ENCODE measurements around the gene USP32.

USP32 gene

DNA sequence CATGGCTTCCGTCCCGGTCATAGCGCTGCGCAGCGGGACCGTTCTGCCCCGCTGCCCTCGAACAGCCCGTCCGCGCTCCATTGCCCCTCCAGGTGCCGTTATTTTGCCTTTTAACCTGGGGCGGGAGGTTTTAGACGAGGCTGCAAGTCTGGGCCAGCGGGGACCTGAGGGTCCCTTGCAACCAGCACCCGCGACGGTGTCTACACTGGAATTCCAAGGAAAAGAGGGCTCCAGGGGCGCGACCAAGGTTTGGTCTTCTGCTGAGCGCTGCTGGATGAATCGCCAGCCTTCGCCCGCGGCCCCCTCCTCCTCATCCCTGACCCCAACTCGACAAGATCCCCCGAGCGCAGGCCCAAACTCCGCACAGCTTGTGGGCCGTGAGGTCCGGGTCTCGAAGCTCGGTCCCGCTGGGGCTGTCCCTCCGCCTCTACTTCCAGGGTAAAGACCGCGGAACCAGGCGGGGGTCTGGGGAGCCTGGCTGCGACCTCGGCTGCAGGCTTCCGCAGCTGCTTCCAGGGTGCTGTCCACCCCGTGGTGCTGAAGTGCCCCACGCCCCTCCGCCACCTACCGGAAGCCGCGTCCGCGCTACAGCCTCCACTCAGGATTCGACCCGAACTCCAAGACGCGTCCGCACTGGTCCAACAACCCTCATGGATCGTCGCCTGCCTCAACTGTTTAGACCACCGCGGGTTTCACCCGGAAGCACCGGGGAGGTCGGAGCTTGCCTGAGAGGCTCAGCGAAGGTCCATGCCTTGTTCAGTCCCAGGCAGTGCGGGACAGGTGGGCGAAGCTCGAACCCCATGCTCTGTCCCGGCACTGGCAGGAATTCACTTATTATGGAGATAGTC lies 252.3 kb downstream of the USP32 start:
- in situ Hi-C loops (cut with MboI; ENCODE audit: low sequenced_read_pairs) = loop anchor here (10.0 to 25.0 kb wide), 2 partner anchors 285 to 498 kb away; partner anchors contain the start of gene CHCT1

DNA sequence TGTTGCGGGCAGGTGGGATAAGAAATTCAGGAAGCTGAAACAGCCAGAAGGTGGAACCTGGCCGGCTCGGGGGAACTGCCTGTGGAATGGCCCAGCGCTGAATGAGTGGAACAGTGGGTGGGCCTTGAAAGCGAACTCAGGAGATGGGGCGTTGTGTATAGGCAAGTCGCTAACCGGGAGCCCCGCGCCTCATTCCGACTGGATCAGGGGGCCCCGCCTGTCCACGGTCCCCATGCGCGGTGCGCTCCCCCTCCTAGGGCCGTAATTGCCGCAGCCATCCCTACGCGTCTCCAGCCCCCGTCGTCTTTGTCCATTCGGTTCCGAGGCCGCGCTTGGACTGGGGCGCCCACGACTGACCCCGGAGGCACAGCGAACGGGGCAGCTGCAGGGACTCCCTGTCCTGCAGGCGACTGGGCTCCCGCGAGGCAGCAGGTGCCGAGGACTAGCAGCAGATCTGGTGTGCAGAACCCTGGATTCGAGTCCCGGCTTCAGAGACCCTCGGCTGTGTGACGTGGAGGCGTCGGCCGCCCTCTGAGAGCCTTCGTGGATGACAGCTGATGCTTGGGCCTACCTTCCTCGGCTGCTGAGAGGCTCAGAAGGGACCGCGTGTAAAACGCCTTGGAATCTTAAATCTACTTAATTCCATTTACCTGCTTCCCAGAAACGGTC lies 253.0 kb downstream of the USP32 start:
- in situ Hi-C loops (cut with MboI; ENCODE audit: low sequenced_read_pairs) = loop anchor here (10.0 to 25.0 kb wide), 2 partner anchors 286 to 498 kb away; partner anchors contain the start of gene CHCT1

DNA sequence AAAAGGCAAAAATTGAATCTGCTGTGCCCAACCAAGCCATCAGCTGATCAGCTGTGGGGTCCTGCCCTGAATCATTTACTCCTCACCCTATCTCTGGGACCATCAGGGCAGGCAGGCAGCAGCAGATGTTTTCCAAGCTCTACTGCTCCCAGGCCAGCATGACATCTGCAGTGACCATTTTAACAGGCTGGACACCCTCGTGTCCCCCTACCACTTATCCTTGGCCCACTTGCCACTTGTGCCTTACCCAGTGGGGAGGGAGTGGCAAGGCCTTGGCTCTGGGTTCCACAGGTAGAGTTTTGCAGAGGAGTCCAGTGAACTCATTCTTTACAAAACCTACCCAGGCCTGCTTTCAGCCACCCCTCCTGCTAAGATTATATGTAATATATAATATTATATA lies 254.2 kb downstream of the USP32 start:
- in situ Hi-C loops (cut with MboI; ENCODE audit: low sequenced_read_pairs) = loop anchor here (10.0 to 25.0 kb wide), 2 partner anchors 287 to 500 kb away; partner anchors contain the start of gene CHCT1

DNA sequence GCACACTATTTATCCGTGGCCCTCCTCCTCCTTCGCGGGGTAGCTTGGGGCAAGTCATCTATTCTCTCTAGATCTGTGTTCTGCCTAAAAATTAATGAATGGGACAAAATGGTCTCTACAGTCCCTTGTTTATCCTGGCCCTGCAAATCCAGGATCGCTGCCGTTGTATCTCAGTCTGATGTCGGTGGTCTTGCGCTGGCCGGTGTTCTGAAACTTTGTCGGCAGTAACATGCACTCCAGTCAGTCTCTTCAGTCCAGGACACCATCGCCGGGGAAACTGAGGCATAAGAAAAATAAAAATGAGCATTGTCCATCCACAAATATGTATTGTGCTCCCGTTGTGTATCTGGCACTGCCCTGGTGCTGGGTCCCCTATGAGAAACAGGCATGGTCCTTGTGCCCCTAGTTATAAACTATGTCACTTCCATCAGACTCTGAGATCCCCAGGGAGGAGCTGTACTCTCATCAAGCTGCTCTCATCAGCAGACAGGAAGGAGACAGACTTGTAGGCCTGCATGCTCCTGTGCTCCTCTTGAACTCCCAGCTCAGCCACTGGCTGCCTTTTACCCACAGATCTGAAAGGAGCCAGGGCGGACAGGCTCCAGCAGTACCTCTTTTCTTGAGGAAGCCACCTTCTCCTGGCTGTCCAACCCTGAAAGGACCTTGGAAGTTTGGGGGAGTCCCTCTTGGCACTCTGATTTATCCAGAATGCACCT lies 255.8 kb downstream of the USP32 start:
- in situ Hi-C loops (cut with MboI; ENCODE audit: low sequenced_read_pairs) = loop anchor here (10.0 to 25.0 kb wide), 2 partner anchors 289 to 501 kb away; partner anchors contain the start of gene CHCT1

DNA sequence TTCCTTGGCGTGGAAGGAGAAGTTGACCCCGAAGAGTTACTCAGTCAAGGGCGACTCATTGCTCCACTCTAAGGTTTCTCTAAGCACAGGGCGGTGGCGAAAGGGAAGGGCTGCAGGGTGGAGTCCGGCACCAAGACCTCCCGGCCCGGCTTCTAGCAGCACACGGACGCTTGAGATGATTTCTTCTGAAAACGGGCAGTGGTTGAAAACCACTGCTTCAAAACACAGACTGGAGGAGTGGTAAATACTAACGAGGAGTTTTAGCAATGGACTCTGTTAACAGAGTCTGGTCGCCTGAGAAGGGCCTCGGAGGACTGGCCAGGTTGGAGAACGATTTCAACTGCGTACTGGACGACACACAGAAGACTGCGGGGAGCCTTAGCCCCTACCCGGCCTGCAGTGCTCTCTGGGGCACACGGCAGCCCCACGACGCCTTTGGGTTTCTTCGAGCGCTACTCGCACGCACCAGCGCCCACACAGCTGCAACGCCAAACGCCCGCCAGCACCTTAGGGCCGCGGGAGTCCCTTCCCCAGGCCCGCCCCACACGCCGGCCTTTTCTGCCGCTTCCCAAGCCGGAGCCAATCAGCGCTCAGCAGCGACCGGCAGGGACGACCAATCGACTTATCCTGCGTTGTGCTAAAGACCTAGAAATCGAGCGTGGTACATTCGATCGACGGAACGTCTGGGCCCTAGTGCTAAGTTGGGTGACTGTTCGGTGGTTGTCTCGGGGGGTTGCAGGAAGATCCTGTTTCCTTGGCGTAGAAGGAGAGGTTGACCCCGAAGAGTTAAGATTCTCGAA lies 256.6 kb downstream of the USP32 start:
- in situ Hi-C loops (cut with MboI; ENCODE audit: low sequenced_read_pairs) = loop anchor here (10.0 to 25.0 kb wide), 2 partner anchors 289 to 502 kb away; partner anchors contain the start of gene CHCT1

DNA sequence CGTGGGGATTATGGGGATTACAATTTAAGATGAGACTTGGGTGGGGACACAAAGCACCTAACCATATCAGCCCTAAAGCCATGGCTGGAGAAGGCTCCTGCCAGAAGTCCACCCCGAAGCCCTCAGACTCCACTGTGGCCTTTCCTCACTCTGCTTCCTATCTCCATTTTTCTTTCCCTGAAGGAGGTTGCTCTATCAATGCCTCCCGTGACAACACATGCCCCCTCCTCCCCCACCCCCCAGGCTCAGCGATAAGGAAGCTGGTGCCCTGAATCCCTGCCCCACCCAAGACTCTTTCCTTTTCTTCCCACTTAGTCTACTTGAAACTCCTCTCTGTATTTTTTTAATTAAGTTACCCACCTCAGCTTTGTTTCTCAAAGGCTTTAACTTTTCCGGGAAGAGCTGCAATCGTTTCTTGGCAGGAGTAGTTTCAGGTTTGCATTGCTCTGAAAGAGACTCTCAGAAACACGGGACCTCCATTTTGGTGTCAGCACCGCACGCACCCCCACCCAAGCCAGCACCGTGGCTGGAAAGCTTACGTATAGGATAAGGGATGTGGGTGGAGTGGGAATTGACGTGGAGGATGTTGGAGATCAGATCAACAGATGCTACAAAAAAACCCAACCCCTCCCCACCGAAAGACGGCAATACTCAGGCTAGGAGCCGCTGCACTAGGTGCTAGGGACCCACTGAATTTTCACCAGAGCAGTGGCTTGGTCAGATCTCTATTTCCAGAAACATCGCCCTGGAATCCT lies 257.4 kb downstream of the USP32 start:
- in situ Hi-C loops (cut with MboI; ENCODE audit: low sequenced_read_pairs) = loop anchor here (10.0 to 25.0 kb wide), 2 partner anchors 290 to 503 kb away; partner anchors contain the start of gene CHCT1

DNA sequence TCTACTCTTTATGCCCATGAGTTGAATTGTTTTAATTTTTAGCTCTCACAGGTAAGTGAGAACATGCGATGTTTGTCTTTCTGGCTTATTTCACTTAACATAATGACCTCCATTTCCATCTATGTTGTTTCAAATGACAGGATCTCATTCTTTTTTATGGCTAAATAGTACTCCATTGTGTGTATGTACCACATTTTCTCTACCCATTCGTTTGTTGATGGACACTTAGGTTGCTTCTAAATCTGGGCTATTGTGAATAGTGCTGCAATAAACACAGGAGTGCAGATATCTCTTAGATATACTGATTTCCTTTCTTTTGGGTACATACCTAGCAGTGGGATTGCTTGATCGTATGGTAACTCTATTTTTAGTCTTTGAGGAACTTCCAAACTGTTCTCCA lies 261.5 kb downstream of the USP32 start:
- in situ Hi-C loops (cut with MboI; ENCODE audit: low sequenced_read_pairs) = loop anchor here (10.0 to 25.0 kb wide), 2 partner anchors 294 to 507 kb away; partner anchors contain the start of gene CHCT1

DNA sequence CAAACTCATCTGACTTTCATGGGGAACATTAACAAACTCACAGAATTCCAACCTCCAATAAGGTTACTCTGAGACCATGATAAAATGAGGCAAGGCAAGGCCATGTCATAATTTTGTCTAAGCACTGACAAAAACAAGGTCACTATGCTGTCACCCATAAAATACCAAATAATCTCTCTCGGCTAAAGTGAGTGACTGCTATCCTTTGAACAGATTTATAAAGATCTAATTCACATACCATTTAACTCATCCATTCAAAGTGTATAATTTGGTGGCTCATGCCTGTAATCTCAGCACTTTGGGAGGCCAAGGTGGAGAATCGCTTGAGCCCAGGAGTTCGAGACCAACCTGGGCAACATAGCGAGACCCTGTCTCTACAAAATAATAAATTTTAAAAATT lies 262.8 kb downstream of the USP32 start:
- in situ Hi-C loops (cut with MboI; ENCODE audit: low sequenced_read_pairs) = loop anchor here (25.0 kb wide), 1 partner anchor 508 kb away; no protein-coding TSS in a partner anchor

Measured in HL-60/S4 (cell line).